ENCODE data around the gene DENND2A. TPM values are rescaled to one million over a fixed set of nuclear protein-coding genes. Genes with fewer than 3 reads are reported as not detected.
"Not testable (repeated sequence)": the region's sequence is repeated elsewhere in the genome, so short reads cannot be mapped to it uniquely, and the experiment has no call there.

Gene DENND2A
- total and polyA plus RNA-seq, 5 experiments from 2014 or later, result 0.10 TPM; not detected in 4

DNA sequence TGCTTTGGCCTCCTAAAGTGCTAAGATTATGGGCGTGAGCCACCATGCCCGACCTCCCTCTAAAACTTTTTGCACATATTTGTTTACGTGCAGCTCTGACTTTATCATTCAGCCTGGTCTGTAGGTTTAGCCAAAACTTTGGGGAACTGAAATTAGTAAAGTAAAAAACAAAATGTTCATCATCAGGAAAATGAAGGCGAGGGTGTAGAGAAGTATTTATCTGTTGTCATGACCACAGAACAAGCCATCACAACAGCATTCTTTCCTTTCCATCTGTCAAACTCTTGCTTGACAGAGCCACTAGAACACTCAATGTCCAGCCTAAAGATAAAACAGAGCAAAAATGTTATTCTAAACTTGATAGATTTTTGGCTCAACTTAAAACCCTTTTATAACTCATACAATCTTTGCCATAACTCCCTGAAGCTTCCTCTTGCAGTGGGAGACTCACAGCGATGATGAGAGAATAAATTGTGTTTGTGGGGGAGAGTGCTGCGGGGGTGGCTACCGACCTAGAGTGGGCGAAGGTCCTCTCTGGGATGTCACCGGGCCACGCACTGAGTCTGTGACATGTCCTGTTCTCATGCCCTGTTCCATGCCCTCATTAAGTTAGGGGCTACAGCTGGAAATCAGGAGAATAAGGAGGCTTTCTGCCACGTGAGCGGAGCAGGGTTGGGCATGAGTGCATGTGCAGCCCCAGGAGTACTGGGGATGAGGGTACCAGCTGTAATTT is 102.7 kb downstream of the DENND2A start:
- POLR2A ChIA-PET, result no interaction called here
- Mint-ChIP-seq H3K4me3 (no peak overlapping the region), H3K4me1 (peaks cover 4 to 21% (median 10%) of the 10 kb centered on the region in 4 donors), H3K36me3 (peaks cover 0 to 1% (median 0%) of the 10 kb centered on the region in 3 donors), H3K27me3 (peaks cover 2 to 41% (median 20%) of the 10 kb centered on the region in 5 donors), H3K9me3 (no peaks in the 10 kb centered on the region), H3K27ac (no peak overlapping the region)
- ATAC-seq, result no peak
- no peak for DNase-seq

GRCh38 chr7:140534743-140535142 is 105.9 kb downstream of the DENND2A start:
- POLR2A ChIA-PET, result interaction anchor here (0.5 kb wide), 1 partner anchor 264 kb away, joined by 3 read pairs; no protein-coding TSS in a partner anchor
- H3K27me3 Mint-ChIP-seq, result peaks cover 6 to 30% (median 18%) of the 10 kb centered on the region in 5 donors
- no peaks in the 10 kb centered on the region for H3K36me3 Mint-ChIP-seq
- no peak for DNase-seq
- no peaks in the 10 kb centered on the region for H3K9me3 Mint-ChIP-seq
- H3K4me1 Mint-ChIP-seq, result peaks cover 0 to 12% (median 1%) of the 10 kb centered on the region in 4 donors
- H3K4me3 Mint-ChIP-seq, result no peak overlapping the region
- ATAC-seq, result no peak
- peak overlapping the region in 2 of 10 donors; percentile 18 to 66 for H3K27ac Mint-ChIP-seq

DNA sequence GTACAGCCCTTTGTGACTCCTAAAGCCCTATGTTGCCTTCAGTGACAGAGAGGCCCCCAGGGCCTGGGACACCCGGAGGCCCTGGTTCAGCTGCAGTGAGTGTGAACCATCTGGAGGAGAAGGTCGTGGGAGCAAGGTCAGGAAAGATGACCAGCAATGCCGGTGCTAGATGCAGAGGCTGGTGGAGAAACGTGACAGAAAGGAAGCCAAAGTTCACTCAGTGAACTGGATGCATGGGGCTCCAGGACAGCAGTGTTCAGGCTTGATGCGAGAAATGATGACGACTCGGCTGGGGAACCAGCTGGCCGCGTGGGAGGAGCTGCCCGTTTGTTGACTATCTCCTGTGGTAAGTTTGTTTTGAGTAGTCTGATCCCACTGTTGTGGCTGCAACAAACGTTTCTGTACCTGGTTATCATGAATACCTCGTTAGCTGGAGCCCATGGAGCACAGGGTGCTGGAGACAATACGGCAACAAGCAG is 107.2 kb downstream of the DENND2A start:
- DNase-seq (no peak), ATAC-seq (no peak)
- H3K27me3 Mint-ChIP-seq, result peaks cover 6 to 30% (median 18%) of the 10 kb centered on the region in 5 donors
- peak overlapping the region in 1 of 10 donors; percentile 40 for H3K27ac Mint-ChIP-seq
- H3K4me1 Mint-ChIP-seq, result peaks cover 0 to 12% (median 1%) of the 10 kb centered on the region in 4 donors
- H3K4me3 Mint-ChIP-seq, result no peak overlapping the region
- POLR2A ChIA-PET, result no interaction called here
- H3K9me3 Mint-ChIP-seq, result no peaks in the 10 kb centered on the region
- no peaks in the 10 kb centered on the region for H3K36me3 Mint-ChIP-seq

GRCh38 chr7:140529428-140529827 is 111.2 kb downstream of the DENND2A start:
- H3K4me3 Mint-ChIP-seq, H3K9me3 Mint-ChIP-seq, H3K36me3 Mint-ChIP-seq, DNase-seq, H3K27ac Mint-ChIP-seq, POLR2A ChIA-PET, ATAC-seq: not testable (repeated sequence)
- Mint-ChIP-seq H3K4me1 (peaks cover 6 to 26% (median 11%) of the 10 kb centered on the region in 4 donors), H3K27me3 (peaks cover 7 to 22% (median 16%) of the 10 kb centered on the region in 5 donors)

DNA sequence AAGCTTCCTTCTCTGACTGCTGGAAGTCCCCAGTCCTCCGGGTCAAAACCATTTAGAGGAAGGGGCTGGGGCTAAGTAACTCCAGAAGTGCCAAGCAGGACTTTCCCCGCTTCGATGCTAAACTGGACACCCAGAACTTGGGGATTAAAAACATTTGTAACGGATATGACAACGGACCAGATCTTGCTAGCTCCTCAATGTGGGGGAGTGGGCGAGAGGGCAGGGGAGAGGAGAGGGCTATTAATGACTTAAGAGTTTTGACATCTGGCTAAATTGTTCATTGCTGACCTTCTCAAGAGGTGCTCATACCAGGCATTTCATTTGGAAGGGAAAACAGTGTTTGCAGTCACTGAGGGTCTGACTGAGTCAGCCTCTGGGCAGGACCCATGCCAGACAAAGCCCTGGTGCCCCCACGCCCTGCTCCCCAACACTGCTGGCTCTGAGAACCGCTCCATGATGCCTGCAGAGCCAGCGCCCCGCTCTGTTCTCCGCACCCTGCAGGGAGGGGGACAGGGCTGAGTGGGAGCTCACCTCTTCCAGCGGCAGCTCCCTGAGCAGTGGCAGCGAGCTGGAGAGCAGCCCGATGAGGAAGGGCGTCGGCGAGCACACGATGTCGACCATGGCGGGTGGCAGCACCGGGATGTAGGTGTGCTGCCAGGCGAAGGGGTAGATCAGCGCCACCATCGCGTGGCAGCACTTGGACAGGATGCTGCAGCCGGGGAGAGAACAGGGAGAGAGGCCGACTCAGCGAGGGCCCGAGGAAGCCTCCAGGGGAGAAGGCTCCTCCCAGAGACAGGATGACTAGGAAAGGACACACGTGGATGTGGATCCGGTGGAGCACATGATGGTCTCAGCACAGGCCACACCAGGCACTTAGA is 113.6 kb downstream of the DENND2A start:
- DNase-seq (no peak), ATAC-seq (no peak)
- Mint-ChIP-seq H3K4me1 (peaks cover 6 to 31% (median 10%) of the 10 kb centered on the region in 4 donors), H3K9me3 (no peaks in the 10 kb centered on the region), H3K27ac (peak overlapping the region in 2 of 10 donors; percentile 15 to 79), H3K27me3 (peaks cover 2 to 10% (median 5%) of the 10 kb centered on the region in 5 donors), H3K36me3 (no peaks in the 10 kb centered on the region), H3K4me3 (no peak overlapping the region)
- POLR2A ChIA-PET, result no interaction called here

DNA sequence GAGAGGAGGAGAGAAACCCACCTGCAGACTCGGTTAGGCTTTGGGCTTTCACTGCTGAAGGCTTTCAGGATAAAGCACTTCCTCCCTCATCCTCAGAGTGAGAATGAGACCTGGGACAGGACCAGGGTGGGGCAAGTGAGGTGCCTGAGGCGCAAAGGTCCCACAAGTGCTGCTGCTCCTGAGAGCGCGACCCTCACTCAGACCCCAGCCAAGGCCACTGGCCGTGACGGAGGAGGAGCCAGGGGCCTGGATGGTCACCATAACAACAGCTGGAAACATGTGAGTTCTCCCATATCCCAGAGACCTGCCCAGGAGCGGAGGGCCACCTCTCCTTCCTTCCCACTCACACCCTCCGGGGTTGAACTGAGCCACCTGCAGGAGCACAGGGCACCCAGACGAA is 114.4 kb downstream of the DENND2A start:
- Mint-ChIP-seq H3K27me3 (peaks cover 0 to 7% (median 5%) of the 10 kb centered on the region in 5 donors), H3K27ac (peak overlapping the region in 5 of 10 donors; percentile 25 to 57 (median 50)), H3K9me3 (no peaks in the 10 kb centered on the region), H3K36me3 (no peaks in the 10 kb centered on the region), H3K4me3 (peak overlapping the region in 5 of 10 donors; percentile 24 to 53 (median 45)), H3K4me1 (peaks cover 6 to 31% (median 10%) of the 10 kb centered on the region in 4 donors)
- no peak for DNase-seq
- POLR2A ChIA-PET, result interaction anchor here (1.1 kb wide), 1 partner anchor 116 kb away, joined by 3 read pairs; no protein-coding TSS in a partner anchor
- no peak for ATAC-seq

DNA sequence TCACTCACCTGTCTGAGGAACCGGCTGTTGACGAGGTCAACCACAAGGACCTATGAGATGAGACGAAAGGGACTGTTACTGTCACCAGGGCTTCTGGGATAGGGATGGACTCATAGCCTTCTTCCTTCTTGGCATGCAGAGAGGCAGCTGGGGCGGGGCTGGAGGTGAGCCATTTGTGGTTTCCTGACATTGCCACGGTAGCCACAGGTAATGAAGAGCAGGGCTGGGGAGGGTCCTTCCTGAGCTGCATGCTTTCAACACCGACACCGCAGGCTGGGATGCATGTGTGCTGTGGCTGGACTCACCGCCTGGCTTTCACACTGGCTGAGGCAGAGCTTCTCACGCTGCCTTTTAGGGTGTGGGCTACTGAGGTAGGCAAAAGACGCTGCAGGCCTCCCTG is 114.9 kb downstream of the DENND2A start:
- Mint-ChIP-seq H3K27me3 (peaks cover 0 to 5% (median 3%) of the 10 kb centered on the region in 5 donors), H3K9me3 (no peaks in the 10 kb centered on the region), H3K36me3 (no peaks in the 10 kb centered on the region), H3K4me3 (peak overlapping the region in 6 of 10 donors; percentile 24 to 57 (median 47)), H3K27ac (peak overlapping the region in 9 of 10 donors; percentile 20 to 75 (median 49)), H3K4me1 (peaks cover 6 to 31% (median 10%) of the 10 kb centered on the region in 4 donors)
- peak; percentile 76 to 81 for ATAC-seq
- DNase-seq, result peak in 5 of 10 donors; percentile 2 to 37 (median 20)
- POLR2A ChIA-PET, result interaction anchor here (1.1 kb wide), 1 partner anchor 117 kb away, joined by 3 read pairs; no protein-coding TSS in a partner anchor

DNA sequence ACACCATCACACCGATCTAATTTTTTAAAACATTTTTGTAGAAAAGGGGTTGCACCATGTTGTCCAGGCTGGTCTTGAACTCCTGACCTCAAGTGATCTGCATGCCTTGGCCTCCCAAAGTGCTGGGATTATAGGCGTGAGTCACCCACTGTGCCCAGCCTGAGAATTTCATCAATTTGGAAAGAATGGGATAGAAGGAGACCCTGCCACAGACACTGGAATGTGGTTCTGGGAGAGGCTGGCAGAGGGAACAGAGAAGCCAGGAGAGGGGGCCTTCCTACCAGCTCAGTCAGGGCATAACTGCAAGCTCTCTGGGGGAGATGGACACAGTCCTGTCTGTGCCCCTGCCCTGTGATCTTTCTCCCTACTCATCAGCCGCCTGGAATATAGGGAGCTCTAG is 119.2 kb downstream of the DENND2A start:
- peaks cover 0 to 14% (median 7%) of the 10 kb centered on the region in 5 donors for H3K27me3 Mint-ChIP-seq
- H3K4me1 Mint-ChIP-seq, result peaks cover 2 to 21% (median 14%) of the 10 kb centered on the region in 4 donors
- peak overlapping the region in 1 of 10 donors; percentile 51 for H3K27ac Mint-ChIP-seq
- ATAC-seq (no peak), DNase-seq (no peak)
- no peaks in the 10 kb centered on the region for H3K9me3 Mint-ChIP-seq
- no peaks in the 10 kb centered on the region for H3K36me3 Mint-ChIP-seq
- POLR2A ChIA-PET, result no interaction called here
- H3K4me3 Mint-ChIP-seq, result no peak overlapping the region

DNA sequence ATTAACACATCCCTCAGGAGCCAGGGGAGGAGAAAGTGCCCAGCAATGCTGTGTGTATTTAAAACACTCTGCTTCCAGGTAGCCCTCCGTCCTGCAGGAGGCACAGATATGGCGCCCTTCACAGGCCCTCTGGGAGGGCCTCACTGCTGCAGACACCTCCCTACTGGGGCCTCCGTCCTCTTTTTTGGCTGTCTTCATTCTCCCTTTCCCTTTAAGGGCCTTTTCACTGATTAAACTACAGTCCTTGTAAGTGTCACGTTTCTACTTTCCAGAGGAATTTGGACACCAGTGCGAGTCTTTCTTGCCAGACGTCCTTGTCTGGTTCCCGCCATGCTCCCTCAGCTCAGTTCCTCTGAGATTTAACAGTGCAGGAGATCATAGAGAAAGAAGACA is 121.6 kb downstream of the DENND2A start:
- Mint-ChIP-seq H3K27me3 (peaks cover 0 to 14% (median 7%) of the 10 kb centered on the region in 5 donors), H3K9me3 (no peaks in the 10 kb centered on the region), H3K36me3 (no peaks in the 10 kb centered on the region), H3K4me1 (peaks cover 0 to 7% (median 5%) of the 10 kb centered on the region in 4 donors), H3K4me3 (no peak overlapping the region), H3K27ac (no peak overlapping the region)
- POLR2A ChIA-PET, result no interaction called here
- ATAC-seq (no peak), DNase-seq (no peak)

- no peak overlapping the region for H3K4me3 Mint-ChIP-seq
Measured at GRCh38 chr7:140518370-140519006, 122.1 kb downstream of the DENND2A start.

DNA sequence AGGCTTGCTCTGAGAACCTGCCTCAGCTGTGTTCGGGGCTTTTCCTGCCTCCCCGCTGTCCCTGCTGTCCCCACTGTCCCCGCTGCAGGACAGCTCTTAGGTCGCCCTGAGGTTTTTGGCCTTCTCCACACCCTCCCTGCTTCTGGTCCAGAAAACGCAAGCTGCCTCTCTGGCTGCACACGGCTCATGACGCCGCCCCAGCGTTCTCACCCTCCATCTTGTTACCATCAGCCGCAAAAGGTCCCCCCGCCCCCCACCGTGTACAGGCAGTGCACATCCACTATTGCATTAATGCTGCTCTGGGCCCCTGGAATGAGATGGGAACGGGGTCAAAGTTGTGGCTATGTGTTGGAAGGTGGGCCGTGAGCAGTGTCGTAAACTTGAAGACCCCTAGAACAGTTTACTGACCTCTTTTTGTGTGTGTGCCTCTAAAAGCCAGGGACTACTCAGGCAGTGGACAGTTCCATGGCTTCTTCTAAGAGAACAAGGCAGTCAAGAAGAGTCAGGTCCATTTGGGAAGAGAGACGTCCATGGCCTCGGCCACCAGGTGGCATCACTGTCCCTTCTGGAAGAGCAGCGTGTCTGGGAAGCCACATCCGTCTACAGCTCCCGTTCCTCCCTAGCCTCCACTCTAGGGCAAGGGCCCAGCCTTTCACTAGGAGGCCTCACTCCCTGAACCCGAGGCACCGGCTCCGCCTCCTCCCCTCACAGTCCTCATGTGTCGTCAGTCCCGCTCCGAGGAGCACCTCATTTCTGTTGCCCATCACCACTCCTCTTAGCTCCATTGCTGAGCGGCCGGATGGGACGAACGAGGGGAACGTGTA is 122.9 kb downstream of the DENND2A start:
- peak; percentile 60 to 71 for ATAC-seq

More at GRCh38 chr7:140518370-140519006, 122.1 kb downstream of the DENND2A start:
- no peaks in the 10 kb centered on the region for H3K9me3 Mint-ChIP-seq
- no peaks in the 10 kb centered on the region for H3K36me3 Mint-ChIP-seq
- peak overlapping the region in 2 of 10 donors; percentile 16 to 63 for H3K27ac Mint-ChIP-seq
- no peak for DNase-seq
- ATAC-seq, result no peak
- H3K4me1 Mint-ChIP-seq, result peaks cover 0 to 7% (median 4%) of the 10 kb centered on the region in 4 donors
- POLR2A ChIA-PET, result no interaction called here
- H3K27me3 Mint-ChIP-seq, result peaks cover 0 to 14% (median 7%) of the 10 kb centered on the region in 5 donors

More for the DNA sequence above, 122.9 kb downstream of the DENND2A start:
- no peaks in the 10 kb centered on the region for H3K9me3 Mint-ChIP-seq
- POLR2A ChIA-PET, result interaction anchor here (1.2 kb wide), 1 partner anchor 39 kb away, joined by 4 read pairs; the partner anchor contains the start of gene MKRN1
- peaks cover 0 to 7% (median 4%) of the 10 kb centered on the region in 4 donors for H3K4me1 Mint-ChIP-seq
- H3K27me3 Mint-ChIP-seq, result peaks cover 0 to 14% (median 7%) of the 10 kb centered on the region in 5 donors
- peak overlapping the region in 4 of 10 donors; percentile 16 to 88 (median 46) for H3K27ac Mint-ChIP-seq
- no peaks in the 10 kb centered on the region for H3K36me3 Mint-ChIP-seq
- no peak overlapping the region for H3K4me3 Mint-ChIP-seq
- peak; percentile 30 to 78 (median 50) for DNase-seq

Data from naive thymus-derived CD8-positive, alpha-beta T cell (primary cell).